Measurements from ENCODE around the gene KRTAP10-3. TPM values are rescaled to one million over a fixed set of nuclear protein-coding genes. Genes with fewer than 3 reads are reported as not detected.
A peak's percentile ranks its signal among the peaks of the same experiment; 100 is the strongest.

The KRTAP10-3 gene
- total and polyA plus RNA-seq, 9 donors: not detected

GRCh38 chr21:44542716-44543115 lies 15.9 kb downstream of the KRTAP10-3 start:
- intact Hi-C loops (cut with DNase I): no loop called here
- Histone ChIP-seq H3K4me1 (ENCODE audit: insufficient read depth) (no peaks in the 10 kb centered on the region), H3K27me3 (no peaks in the 10 kb centered on the region), H3K9me3 (no peaks in the 10 kb centered on the region), H3K27ac (no peak overlapping the region), H3K36me3 (no peaks in the 10 kb centered on the region), H3K4me3 (no peak overlapping the region)
- DNase-seq: no peak
- 61 to 82% (median 77%) methylated on average over 1 of the region's 1 CpG for WGBS, 3 donors
- TF ChIP-seq POLR2A (IDR thresholded peaks at IDR 0.05) (no peak), EP300 (IDR thresholded peaks at IDR 0.05) (no peak)
- TF ChIP-seq, protein P1, sequence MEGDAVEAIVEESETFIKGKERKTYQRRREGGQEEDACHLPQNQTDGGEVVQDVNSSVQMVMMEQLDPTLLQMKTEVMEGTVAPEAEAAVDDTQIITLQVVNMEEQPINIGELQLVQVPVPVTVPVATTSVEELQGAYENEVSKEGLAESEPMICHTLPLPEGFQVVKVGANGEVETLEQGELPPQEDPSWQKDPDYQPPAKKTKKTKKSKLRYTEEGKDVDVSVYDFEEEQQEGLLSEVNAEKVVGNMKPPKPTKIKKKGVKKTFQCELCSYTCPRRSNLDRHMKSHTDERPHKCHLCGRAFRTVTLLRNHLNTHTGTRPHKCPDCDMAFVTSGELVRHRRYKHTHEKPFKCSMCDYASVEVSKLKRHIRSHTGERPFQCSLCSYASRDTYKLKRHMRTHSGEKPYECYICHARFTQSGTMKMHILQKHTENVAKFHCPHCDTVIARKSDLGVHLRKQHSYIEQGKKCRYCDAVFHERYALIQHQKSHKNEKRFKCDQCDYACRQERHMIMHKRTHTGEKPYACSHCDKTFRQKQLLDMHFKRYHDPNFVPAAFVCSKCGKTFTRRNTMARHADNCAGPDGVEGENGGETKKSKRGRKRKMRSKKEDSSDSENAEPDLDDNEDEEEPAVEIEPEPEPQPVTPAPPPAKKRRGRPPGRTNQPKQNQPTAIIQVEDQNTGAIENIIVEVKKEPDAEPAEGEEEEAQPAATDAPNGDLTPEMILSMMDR (IDR thresholded peaks at IDR 0.05): no peak

DNA sequence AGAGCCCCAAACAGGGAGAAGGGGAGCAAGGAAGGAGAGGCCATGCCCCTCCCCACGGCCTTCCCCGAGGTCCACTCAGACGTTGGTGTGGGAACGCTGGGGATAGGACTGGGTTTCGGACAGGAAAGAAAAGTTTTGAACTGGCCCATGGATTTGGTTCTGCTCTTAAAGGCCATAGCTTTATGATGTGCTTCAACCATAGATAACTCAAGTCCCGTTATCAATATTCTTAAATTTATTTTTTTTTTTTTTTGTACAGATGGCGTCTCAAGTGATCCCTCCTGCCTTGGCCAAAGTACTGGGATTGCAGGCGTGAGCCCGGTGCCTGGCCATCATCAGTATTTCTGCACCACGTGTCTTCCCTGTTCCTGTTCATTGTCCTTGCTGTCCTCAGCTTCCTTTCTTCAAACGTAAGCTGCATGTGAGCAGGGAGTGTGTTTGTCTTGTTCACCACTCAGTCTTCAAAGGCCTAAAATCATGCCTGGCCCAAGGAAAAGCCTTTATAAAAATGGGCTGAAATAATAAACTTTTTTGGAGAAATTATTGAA lies 17.8 kb downstream of the KRTAP10-3 start:
- Histone ChIP-seq H3K4me1 (ENCODE audit: insufficient read depth) (no peaks in the 10 kb centered on the region), H3K27ac (no peak overlapping the region), H3K27me3 (no peaks in the 10 kb centered on the region), H3K9me3 (no peaks in the 10 kb centered on the region), H3K36me3 (no peaks in the 10 kb centered on the region), H3K4me3 (no peak overlapping the region)
- DNase-seq: no peak
- 74 to 78% (median 75%) methylated on average over 11 of the region's 11 CpGs for WGBS, 3 donors
- intact Hi-C loops (cut with DNase I): no loop called here
- TF ChIP-seq POLR2A (IDR thresholded peaks at IDR 0.05) (no peak), EP300 (IDR thresholded peaks at IDR 0.05) (no peak)
- TF ChIP-seq, protein P1 (IDR thresholded peaks at IDR 0.05): no peak

GRCh38 chr21:44539991-44540666 lies 18.5 kb downstream of the KRTAP10-3 start, which contains the start of gene KRTAP10-1:
KRTAP10-1 (minus strand) TSS chr21:44540195; CDS start chr21:44540150, 45 bp downstream.
- Histone ChIP-seq H3K27ac (no peak within 1 kb of the TSS), H3K36me3 (no peaks in the 10 kb centered on the region), H3K27me3 (no peaks in the 10 kb centered on the region), H3K4me1 (ENCODE audit: insufficient read depth) (no peaks in the 10 kb centered on the region), H3K4me3 (no peak within 1 kb of the TSS), H3K9me3 (no peaks in the 10 kb centered on the region)
- peak in 1 of 5 donors; percentile 3 for DNase-seq
- intact Hi-C loops (cut with DNase I): no loop called here
- WGBS, 3 donors: 47 to 57% (median 51%) methylated on average over 20 to 21 of the region's 21 CpGs
- TF ChIP-seq, protein P1 (IDR thresholded peaks at IDR 0.05): no peak
- TF ChIP-seq POLR2A (IDR thresholded peaks at IDR 0.05): no peak
- TF ChIP-seq EP300 (IDR thresholded peaks at IDR 0.05): no peak

DNA sequence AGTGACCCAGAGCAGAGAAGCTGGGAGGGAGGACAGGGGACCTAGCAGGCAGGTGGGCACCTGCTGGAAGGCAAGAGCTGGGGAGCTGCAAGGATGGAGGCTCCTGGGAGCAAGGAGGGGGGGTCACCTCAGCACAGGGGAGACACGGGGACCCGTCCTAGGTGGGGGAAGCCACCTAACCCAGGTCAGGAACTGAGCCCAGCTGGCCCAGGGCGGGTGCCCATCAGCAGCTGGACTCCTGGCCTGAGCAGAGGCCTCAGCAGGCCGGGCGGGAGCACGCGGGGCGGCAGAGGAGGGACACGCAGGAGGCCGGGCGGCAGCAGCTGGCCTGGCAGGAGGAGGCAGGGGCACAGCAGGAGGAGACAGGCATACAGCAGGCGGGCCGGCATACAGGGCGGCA lies 19.5 kb downstream of the KRTAP10-3 start:
- Histone ChIP-seq H3K27me3 (no peaks in the 10 kb centered on the region), H3K27ac (no peak overlapping the region), H3K36me3 (no peaks in the 10 kb centered on the region), H3K9me3 (no peaks in the 10 kb centered on the region), H3K4me3 (no peak overlapping the region), H3K4me1 (ENCODE audit: insufficient read depth) (no peaks in the 10 kb centered on the region)
- peak in 1 of 5 donors; percentile 2 for DNase-seq
- 59 to 76% (median 73%) methylated on average over 14 of the region's 14 CpGs for WGBS, 3 donors
- TF ChIP-seq, protein P1 (IDR thresholded peaks at IDR 0.05): no peak
- no peak for TF ChIP-seq POLR2A (IDR thresholded peaks at IDR 0.05)
- TF ChIP-seq EP300 (IDR thresholded peaks at IDR 0.05): no peak
- intact Hi-C loops (cut with DNase I): no loop called here

All from ovary (tissue), 9 donors.